ENCODE measurements around the gene DLGAP1.

- TF ChIP-seq YY1 (IDR thresholded peaks at IDR 0.05; ENCODE audit: insufficient read depth, insufficient read length) (no peak), ZNF274 (IDR thresholded peaks at IDR 0.05; ENCODE audit: low read depth, low read length) (no peak), SUZ12 (IDR thresholded peaks at IDR 0.05; ENCODE audit: extremely low read depth, insufficient read depth, insufficient read length) (no peak)
Measured at GRCh38 chr18:4319738-4320677, 135.1 kb downstream of the DLGAP1 start.
